Thoracic aorta (tissue), 2 donors: ENCODE data around the gene ZNF888. TPM values are rescaled to one million over a fixed set of nuclear protein-coding genes. Genes with fewer than 3 reads are reported as not detected.
"Not testable (repeated sequence)": the region's sequence is repeated elsewhere in the genome, so short reads cannot be mapped to it uniquely, and the experiment has no call there.

Experiments
- ATAC-seq: fragments of 150-250 bp; one replicate; pipeline ENCODE4 v1.8.0; 2017; ENCODE audit warnings: low read depth; ENCODE audit not compliant: insufficient number of reproducible peaks, low FRiP score
- DNase-seq: peaks from one replicate; pipeline ENCODE4 v3.0.0-alpha.2; 2020; ENCODE audit warnings: low spot score
- H3K27ac ChIP-seq, 2 donors: fragments of 200-600 bp; sonication (generic); 1 replicate in 1 of 2; 2 replicates in 1 of 2; pipeline ENCODE4 v1.5.1; 2016; ENCODE audit warnings: mild to moderate bottlenecking in 2 of 2, moderate library complexity in 2 of 2
- H3K27me3 ChIP-seq: fragments of 200-600 bp; sonication (generic); replicated peaks from 2 replicates; pipeline ENCODE4 v1.6.0; 2016; ENCODE audit warnings: mild to moderate bottlenecking; ENCODE audit not compliant: insufficient read depth
- H3K36me3 ChIP-seq: fragments of 200-600 bp; sonication (generic); one replicate; pipeline ENCODE4 v1.5.1; 2016
- H3K4me1 ChIP-seq, 2 donors: fragments of 200-600 bp; sonication (generic); 1 replicate in 1 of 2; 2 replicates in 1 of 2; pipeline versions ENCODE4 v1.5.1 to v1.6.0; 2016; ENCODE audit warnings: low read depth in 2 of 2, mild to moderate bottlenecking in 1 of 2; ENCODE audit not compliant: control insufficient read depth in 1 of 2
- H3K4me3 ChIP-seq: fragments of 200-600 bp; sonication (generic); 2 replicates; pipeline ENCODE4 v1.5.1; 2016; ENCODE audit warnings: mild to moderate bottlenecking
- H3K9me3 ChIP-seq: fragments of 200-600 bp; sonication (generic); 2 replicates; pipeline ENCODE4 v1.5.1; 2016
- total RNA-seq, 2 donors: library from RNA; depleted of rRNA; stranded (reverse); fragments of >200 nt; gene quantifications; one replicate each; pipeline versions ENCODE4 v1.1.0 to v1.2.3, GENCODE V29; 2016
- TF ChIP-seq, protein P1 (sequence below): fragments of 200-600 bp; sonication (generic); IDR thresholded peaks from one replicate; pipeline ENCODE4 v1.5.1; 2019; ENCODE audit warnings: antibody characterized with exemption

Gene ZNF888
- total RNA-seq, 2 donors from 2014 or later, result 1.4 to 2.6 TPM

DNA sequence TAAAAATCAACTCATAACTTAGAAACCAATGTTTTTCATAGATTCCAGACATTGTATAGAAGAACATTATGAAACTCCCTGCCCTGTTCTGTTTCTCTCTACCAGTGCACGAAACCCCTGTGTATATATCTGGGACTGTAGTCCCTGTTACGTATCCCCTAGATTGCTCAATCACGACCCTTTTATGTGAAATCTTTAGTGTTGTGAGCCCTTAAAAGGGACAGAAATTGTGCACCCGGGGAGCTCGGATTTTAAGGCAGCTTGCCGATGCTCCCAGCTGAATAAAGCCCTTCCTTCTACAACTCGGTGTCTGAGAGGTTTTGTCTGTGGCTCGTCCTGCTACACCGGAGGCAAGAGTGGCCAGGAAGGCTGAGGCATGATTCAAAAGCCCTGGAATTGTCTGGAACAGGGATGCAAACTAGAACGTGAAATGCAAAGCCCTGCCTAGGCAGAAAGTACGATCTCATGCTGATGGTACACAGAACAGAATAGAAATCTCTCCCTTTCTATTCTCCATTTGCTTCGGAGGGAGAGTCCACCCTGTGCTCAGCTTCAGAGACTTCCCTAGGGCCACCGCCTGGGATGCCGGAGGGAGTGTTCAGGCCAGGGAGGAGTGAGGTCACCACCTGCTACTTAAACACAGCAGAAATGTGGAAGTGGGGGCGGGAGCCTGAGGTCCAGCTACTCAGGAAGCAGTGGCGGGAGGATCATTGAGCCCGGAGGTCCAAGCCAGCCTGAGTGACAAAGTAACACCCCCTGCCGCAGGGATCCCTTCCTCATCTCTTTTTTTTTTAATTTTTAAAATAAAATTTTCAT lies 758 bp upstream of the ZNF888 start:
- TF ChIP-seq, protein P1, sequence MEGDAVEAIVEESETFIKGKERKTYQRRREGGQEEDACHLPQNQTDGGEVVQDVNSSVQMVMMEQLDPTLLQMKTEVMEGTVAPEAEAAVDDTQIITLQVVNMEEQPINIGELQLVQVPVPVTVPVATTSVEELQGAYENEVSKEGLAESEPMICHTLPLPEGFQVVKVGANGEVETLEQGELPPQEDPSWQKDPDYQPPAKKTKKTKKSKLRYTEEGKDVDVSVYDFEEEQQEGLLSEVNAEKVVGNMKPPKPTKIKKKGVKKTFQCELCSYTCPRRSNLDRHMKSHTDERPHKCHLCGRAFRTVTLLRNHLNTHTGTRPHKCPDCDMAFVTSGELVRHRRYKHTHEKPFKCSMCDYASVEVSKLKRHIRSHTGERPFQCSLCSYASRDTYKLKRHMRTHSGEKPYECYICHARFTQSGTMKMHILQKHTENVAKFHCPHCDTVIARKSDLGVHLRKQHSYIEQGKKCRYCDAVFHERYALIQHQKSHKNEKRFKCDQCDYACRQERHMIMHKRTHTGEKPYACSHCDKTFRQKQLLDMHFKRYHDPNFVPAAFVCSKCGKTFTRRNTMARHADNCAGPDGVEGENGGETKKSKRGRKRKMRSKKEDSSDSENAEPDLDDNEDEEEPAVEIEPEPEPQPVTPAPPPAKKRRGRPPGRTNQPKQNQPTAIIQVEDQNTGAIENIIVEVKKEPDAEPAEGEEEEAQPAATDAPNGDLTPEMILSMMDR, result no peak
- peaks cover 0 to 15% of the 10 kb centered on the region in 2 donors for H3K4me1 ChIP-seq
- DNase-seq, result peak; percentile 40
- peak overlapping the region; percentile 89 for H3K4me3 ChIP-seq
- no peaks in the 10 kb centered on the region for H3K9me3 ChIP-seq
- H3K27me3 ChIP-seq, result no peaks in the 10 kb centered on the region
- no peaks in the 10 kb centered on the region for H3K36me3 ChIP-seq
- peak overlapping the region; percentile 87 to 89 for H3K27ac ChIP-seq
- ATAC-seq, result peak; percentile 7

- TF ChIP-seq, protein P1, result no peak
- ATAC-seq (no peak), DNase-seq (no peak)
- Histone ChIP-seq H3K27me3 (no peaks in the 10 kb centered on the region), H3K4me3 (no peak overlapping the region), H3K9me3 (no peaks in the 10 kb centered on the region), H3K4me1 (peaks cover 0 to 4% of the 10 kb centered on the region in 2 donors), H3K36me3 (peaks cover 22% of the 10 kb centered on the region), H3K27ac (no peak overlapping the region)
Measured at GRCh38 chr19:52917531-52917930, 5.7 kb downstream of the ZNF888 start.

GRCh38 chr19:52910648-52911047 lies 12.6 kb downstream of the ZNF888 start:
- Histone ChIP-seq H3K4me3 (no peak overlapping the region), H3K36me3 (peaks cover 46% of the 10 kb centered on the region), H3K27ac (no peak overlapping the region), H3K9me3 (peaks cover 14% of the 10 kb centered on the region), H3K4me1 (no peaks in the 10 kb centered on the region), H3K27me3 (no peaks in the 10 kb centered on the region)
- no peak for ATAC-seq
- no peak for DNase-seq
- TF ChIP-seq, protein P1, result no peak

DNA sequence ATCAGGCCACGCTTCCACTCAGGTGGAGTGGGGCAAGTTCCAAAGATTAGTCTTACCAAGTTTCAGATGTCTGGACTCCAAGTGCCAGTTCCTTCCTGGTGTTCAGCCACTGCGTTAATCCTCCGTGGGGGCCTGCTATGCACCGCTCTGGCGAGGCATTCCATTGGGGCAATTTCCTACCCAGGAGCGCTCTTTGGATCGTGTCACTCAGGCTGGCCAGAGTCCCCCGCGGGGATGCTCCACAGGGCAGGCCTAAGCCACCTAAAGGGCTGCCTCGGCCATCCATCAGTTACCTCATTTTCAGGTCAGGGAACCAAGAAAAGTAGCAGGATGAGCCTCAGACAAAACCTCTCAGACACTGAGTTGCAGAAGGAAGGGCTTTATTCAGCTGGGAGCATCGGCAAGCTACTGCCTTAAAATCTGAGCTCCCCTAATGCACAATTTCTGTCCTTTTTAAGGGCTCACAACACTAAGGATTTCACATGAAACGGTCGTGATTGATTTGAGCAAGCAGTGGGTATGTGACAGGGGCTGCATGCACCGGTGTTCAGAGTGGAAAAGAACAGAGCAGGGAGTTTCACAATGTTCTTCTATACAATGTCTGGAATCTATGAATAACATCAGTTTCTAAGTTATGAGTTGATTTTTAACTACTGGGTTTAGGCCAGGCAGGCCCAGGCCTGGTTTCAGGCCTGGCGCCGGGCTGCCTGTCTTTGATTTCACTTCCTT lies 19.0 kb downstream of the ZNF888 start:
- Histone ChIP-seq H3K36me3 (peaks cover 21% of the 10 kb centered on the region), H3K9me3 (peaks cover 11% of the 10 kb centered on the region)
- H3K27me3 ChIP-seq, ATAC-seq, H3K4me1 ChIP-seq, H3K4me3 ChIP-seq, DNase-seq, H3K27ac ChIP-seq: not testable (repeated sequence)

DNA sequence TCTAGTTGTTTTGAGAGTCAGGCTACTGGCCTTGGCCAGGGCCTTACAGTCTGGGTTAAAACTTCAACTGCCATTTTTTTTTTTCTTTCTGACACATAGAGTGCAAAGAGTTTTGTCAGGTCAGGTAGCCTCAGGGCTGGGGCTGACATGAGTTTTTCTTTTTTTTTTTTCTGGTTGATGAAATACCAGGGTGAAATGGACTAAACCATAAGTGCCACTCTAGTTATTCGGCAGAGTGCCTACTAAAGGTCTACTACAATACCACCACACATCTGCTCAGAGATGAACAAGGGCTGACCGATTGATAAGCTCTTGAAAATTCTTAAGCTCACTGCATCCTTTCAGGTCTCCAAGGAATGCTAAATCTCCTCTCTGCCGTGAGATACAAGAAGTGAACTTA lies 21.4 kb downstream of the ZNF888 start:
- Histone ChIP-seq H3K4me1 (peaks cover 1 to 7% of the 10 kb centered on the region in 2 donors), H3K27ac (no peak overlapping the region), H3K27me3 (no peaks in the 10 kb centered on the region), H3K36me3 (peaks cover 7% of the 10 kb centered on the region), H3K9me3 (peaks cover 4% of the 10 kb centered on the region), H3K4me3 (no peak overlapping the region)
- TF ChIP-seq, protein P1, result no peak
- DNase-seq (no peak), ATAC-seq (no peak)

GRCh38 chr19:52898596-52898995 lies 24.6 kb downstream of the ZNF888 start:
- Histone ChIP-seq H3K4me1 (peaks cover 7 to 13% of the 10 kb centered on the region in 2 donors), H3K27ac (peak overlapping the region; percentile 78 to 91)
- not testable (repeated sequence) for H3K9me3 ChIP-seq, H3K36me3 ChIP-seq, H3K4me3 ChIP-seq, DNase-seq, H3K27me3 ChIP-seq, ATAC-seq
